B cell (primary cell): ENCODE data around the gene RAI14. TPM values are rescaled to one million over a fixed set of nuclear protein-coding genes. Genes with fewer than 3 reads are reported as not detected.

ENCODE experiments used
- ATAC-seq: fragments of 200-7000 bp; cut with Tn5 transposase; one replicate; pipeline ENCODE4 v1.10.0; 2021; ENCODE audit warnings: low read depth, mild to moderate bottlenecking, moderate number of reproducible peaks, moderate library complexity
- CTCF ChIA-PET: fragments of 350-600 bp; sonication (Branson Sonifier 250); formaldehyde crosslinking; loops from one replicate; lab custom pipeline; 2021; ENCODE audit warnings: antibody characterized with exemption, inconsistent platforms; lab: Charles Lee
- POLR2A ChIA-PET: fragments of 350-600 bp; sonication (Branson Sonifier 250); formaldehyde crosslinking; loops from one replicate; lab custom pipeline; 2021; ENCODE audit warnings: antibody characterized with exemption; lab: Charles Lee
- DNase-seq: peaks from one replicate; pipeline ENCODE4 v3.0.0; 2013
- H2AFZ ChIP-seq: 2 replicates; pipeline ENCODE4 v1.6.1; 2012; ENCODE audit warnings: mild to moderate bottlenecking, low read depth, low read length; ENCODE audit not compliant: insufficient read depth, poor library complexity, severe bottlenecking
- H3K27ac ChIP-seq, 2 donors: 1 replicate in 1 of 2; 2 replicates in 1 of 2; pipeline ENCODE4 v1.5.1; 2012 to 2013; ENCODE audit warnings: low read length in 2 of 2, mild to moderate bottlenecking in 2 of 2, moderate library complexity in 1 of 2
- H3K27me3 ChIP-seq, 4 experiments: fragments of 200-600 bp in 1 of 4; sonication (generic) in 1 of 4; replicated peaks in 1 of 4; 1 replicate in 2 of 4; 2 replicates in 2 of 4; pipeline versions ENCODE4 v1.6.1 to v1.7.0; 2013 to 2016; ENCODE audit warnings: low read length in 3 of 4, mild to moderate bottlenecking in 2 of 4, mixed read lengths in 1 of 4, moderate library complexity in 1 of 4; ENCODE audit not compliant: insufficient read depth in 4 of 4, control insufficient read depth in 3 of 4; ENCODE audit errors: control extremely low read depth in 1 of 4
- H3K36me3 ChIP-seq, 2 experiments: replicated peaks in 1 of 2; 1 replicate in 1 of 2; 2 replicates in 1 of 2; pipeline versions ENCODE4 v1.6.1 to v1.7.1; 2013; ENCODE audit warnings: low read length in 1 of 2; ENCODE audit not compliant: insufficient read depth in 2 of 2, control insufficient read depth in 1 of 2; ENCODE audit errors: control extremely low read depth in 1 of 2, extremely low read depth in 1 of 2
- H3K4me1 ChIP-seq, 2 donors: fragments of 200-600 bp in 1 of 2; sonication (generic) in 1 of 2; 1 replicate in 1 of 2; 2 replicates in 1 of 2; pipeline versions ENCODE4 v1.5.1 to v1.6.1; 2013 to 2017; ENCODE audit warnings: low read length in 2 of 2; ENCODE audit not compliant: control insufficient read depth in 2 of 2, insufficient read depth in 2 of 2
- H3K4me2 ChIP-seq: replicated peaks from 2 replicates; pipeline ENCODE3; 2012; ENCODE audit warnings: mild to moderate bottlenecking, low read depth, low read length; ENCODE audit not compliant: poor library complexity, severe bottlenecking
- H3K4me3 ChIP-seq, 5 experiments: fragments of 200-600 bp in 1 of 5; sonication (generic) in 1 of 5; 1 replicate in 3 of 5; 2 replicates in 2 of 5; pipeline versions ENCODE4 v1.5.1 to v1.7.0; 2011 to 2016; ENCODE audit warnings: low read length in 4 of 5, mild to moderate bottlenecking in 4 of 5, low read depth in 2 of 5, control low read depth in 1 of 5, moderate library complexity in 1 of 5; ENCODE audit not compliant: insufficient read depth in 1 of 5; ENCODE audit errors: control extremely low read depth in 1 of 5, extremely low read depth in 1 of 5
- H3K79me2 ChIP-seq: fragments of 200-600 bp; sonication (generic); one replicate; pipeline ENCODE4 v1.6.0; 2016; ENCODE audit warnings: low read length; ENCODE audit not compliant: control insufficient read depth, insufficient read depth
- H3K9ac ChIP-seq: fragments of 200-600 bp; sonication (generic); 2 replicates; pipeline ENCODE4 v1.6.1; 2017; ENCODE audit warnings: mild to moderate bottlenecking, low read length, moderate library complexity
- H3K9me3 ChIP-seq, 3 donors: one replicate each; pipeline versions ENCODE4 v1.6.1 to v1.7.1; 2013; ENCODE audit warnings: low read length in 2 of 3; ENCODE audit not compliant: control insufficient read depth in 2 of 3, insufficient read depth in 1 of 3; ENCODE audit errors: control extremely low read depth in 1 of 3
- H4K20me1 ChIP-seq: 2 replicates; pipeline ENCODE4 v1.6.0; 2012; ENCODE audit warnings: mild to moderate bottlenecking, low read length; ENCODE audit not compliant: insufficient read depth, control insufficient read depth, poor library complexity, severe bottlenecking
- H3K27ac Mint-ChIP-seq: one replicate; pipeline ENCODE4 v1.8.0; 2021; ENCODE audit warnings: mixed read lengths
- H3K27me3 Mint-ChIP-seq: one replicate; pipeline ENCODE4 v1.8.0; 2021; ENCODE audit warnings: mixed read lengths
- H3K4me1 Mint-ChIP-seq: one replicate; pipeline ENCODE4 v1.8.0; 2021; ENCODE audit warnings: mixed read lengths
- H3K4me3 Mint-ChIP-seq: one replicate; pipeline ENCODE4 v1.8.0; 2021; ENCODE audit warnings: mixed read lengths
- H3K9me3 Mint-ChIP-seq: one replicate; pipeline ENCODE4 v1.8.0; 2022; ENCODE audit warnings: mixed read lengths; ENCODE audit not compliant: insufficient read depth
- EZH2 ChIP-seq: IDR thresholded peaks from 2 replicates; pipeline ENCODE4 v1.6.1; 2012; ENCODE audit warnings: borderline replicate concordance, low read depth, mild to moderate bottlenecking, moderate library complexity, low read length; ENCODE audit not compliant: insufficient read depth, poor library complexity, severe bottlenecking
- WGBS: methylation state at CpG from one replicate; pipeline ENCODE4 v1.1.5; 2013; ENCODE audit warnings: missing lambda C conversion rate; ENCODE audit not compliant: insufficient coverage; 5-methylcytosine and 5-hydroxymethylcytosine counted together
- intact Hi-C: fragments of 100-400 bp; cut with micrococcal nuclease; formaldehyde crosslinking; loops from one replicate; pipeline ENCODE4 v1.10.0; 2022
- polyA plus RNA-seq: library from polyadenylated mRNA; depleted of rRNA; stranded (reverse); fragments of >200 nt; gene quantifications from 2 replicates; pipeline ENCODE4 v1.2.3, GENCODE V29; 2012
- total RNA-seq, 2 donors: library from RNA; stranded (reverse); fragments of 120-200 nt in 1 of 2; gene quantifications; 1 replicate in 1 of 2; 2 replicates in 1 of 2; pipeline versions ENCODE4 v1.2.3 to v1.2.4, GENCODE V29; 2013 to 2022
- TF ChIP-seq, protein P1 (sequence below): fragments of 200-600 bp; IDR thresholded peaks from one replicate; pipeline ENCODE4 v1.8.0; 2022; ENCODE audit warnings: antibody characterized with exemption, mild to moderate bottlenecking

Gene RAI14
- total and polyA plus RNA-seq, 2 donors (not counting 1 experiment from before 2014, with no cell fraction given) = 0.55 to 1.9 TPM

DNA sequence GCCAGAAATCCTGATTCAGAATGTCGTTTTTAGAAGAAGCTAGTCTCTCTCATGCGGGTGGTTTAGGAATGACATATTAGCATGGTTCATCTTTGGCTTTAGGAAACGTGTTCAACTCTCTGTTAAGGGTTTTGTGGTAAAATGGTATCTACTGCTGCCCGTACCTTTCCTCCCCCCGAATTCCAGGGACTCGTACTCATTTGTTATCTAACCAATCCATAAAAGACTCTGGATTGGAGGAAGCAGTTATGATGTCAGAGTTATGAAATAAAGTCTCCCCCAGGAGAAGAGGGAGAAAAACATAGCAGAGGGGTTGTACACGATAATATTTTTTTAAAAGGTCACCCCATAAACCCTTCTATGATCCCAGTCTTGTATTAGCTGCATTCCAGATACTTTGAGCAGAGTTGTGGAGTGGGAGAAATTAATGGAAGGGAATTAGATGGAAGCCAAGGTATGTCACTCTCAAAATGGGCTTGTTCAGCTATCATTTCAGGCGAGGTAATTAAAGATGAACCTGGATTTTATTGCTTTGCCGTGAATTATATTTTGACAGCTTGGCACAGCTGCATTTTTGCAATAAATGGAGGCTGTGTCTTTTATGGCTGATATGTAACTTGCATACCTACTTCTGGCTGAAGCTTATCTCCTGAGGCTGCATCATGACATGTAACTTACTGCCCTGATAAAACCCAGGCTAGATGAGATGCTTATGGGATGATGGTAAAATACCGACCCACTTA, 31.3 kb downstream of the RAI14 start:
- Mint-ChIP-seq H3K4me1 (no peaks in the 10 kb centered on the region), H3K27me3 (peaks cover 7% of the 10 kb centered on the region), H3K4me3 (no peak overlapping the region), H3K9me3 (no peaks in the 10 kb centered on the region), H3K27ac (no peak overlapping the region)
- intact Hi-C loops = no loop called here
- ChIA-PET CTCF (no interaction called here), POLR2A (no interaction called here)
- DNase-seq (no peak), ATAC-seq (no peak)
- no peaks in the 10 kb centered on the region for H3K9me3 ChIP-seq
- H3K4me1 ChIP-seq = no peaks in the 10 kb centered on the region
- H2AFZ ChIP-seq = no peak overlapping the region
- peaks cover 0 to 3% (median 0%) of the 10 kb centered on the region in 4 experiments for H3K27me3 ChIP-seq
- no peak overlapping the region for H3K9ac ChIP-seq
- 86% methylated on average over 1 of the region's 10 CpGs for WGBS
- no peak overlapping the region for H3K4me3 ChIP-seq
- no peaks in the 10 kb centered on the region for H4K20me1 ChIP-seq
- H3K27ac ChIP-seq = no peak overlapping the region
- H3K79me2 ChIP-seq = no peaks in the 10 kb centered on the region
- H3K4me2 ChIP-seq = no peak overlapping the region
- no peaks in the 10 kb centered on the region for H3K36me3 ChIP-seq
- TF ChIP-seq, protein P1, sequence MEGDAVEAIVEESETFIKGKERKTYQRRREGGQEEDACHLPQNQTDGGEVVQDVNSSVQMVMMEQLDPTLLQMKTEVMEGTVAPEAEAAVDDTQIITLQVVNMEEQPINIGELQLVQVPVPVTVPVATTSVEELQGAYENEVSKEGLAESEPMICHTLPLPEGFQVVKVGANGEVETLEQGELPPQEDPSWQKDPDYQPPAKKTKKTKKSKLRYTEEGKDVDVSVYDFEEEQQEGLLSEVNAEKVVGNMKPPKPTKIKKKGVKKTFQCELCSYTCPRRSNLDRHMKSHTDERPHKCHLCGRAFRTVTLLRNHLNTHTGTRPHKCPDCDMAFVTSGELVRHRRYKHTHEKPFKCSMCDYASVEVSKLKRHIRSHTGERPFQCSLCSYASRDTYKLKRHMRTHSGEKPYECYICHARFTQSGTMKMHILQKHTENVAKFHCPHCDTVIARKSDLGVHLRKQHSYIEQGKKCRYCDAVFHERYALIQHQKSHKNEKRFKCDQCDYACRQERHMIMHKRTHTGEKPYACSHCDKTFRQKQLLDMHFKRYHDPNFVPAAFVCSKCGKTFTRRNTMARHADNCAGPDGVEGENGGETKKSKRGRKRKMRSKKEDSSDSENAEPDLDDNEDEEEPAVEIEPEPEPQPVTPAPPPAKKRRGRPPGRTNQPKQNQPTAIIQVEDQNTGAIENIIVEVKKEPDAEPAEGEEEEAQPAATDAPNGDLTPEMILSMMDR = no peak
- TF ChIP-seq EZH2 = no peak

DNA sequence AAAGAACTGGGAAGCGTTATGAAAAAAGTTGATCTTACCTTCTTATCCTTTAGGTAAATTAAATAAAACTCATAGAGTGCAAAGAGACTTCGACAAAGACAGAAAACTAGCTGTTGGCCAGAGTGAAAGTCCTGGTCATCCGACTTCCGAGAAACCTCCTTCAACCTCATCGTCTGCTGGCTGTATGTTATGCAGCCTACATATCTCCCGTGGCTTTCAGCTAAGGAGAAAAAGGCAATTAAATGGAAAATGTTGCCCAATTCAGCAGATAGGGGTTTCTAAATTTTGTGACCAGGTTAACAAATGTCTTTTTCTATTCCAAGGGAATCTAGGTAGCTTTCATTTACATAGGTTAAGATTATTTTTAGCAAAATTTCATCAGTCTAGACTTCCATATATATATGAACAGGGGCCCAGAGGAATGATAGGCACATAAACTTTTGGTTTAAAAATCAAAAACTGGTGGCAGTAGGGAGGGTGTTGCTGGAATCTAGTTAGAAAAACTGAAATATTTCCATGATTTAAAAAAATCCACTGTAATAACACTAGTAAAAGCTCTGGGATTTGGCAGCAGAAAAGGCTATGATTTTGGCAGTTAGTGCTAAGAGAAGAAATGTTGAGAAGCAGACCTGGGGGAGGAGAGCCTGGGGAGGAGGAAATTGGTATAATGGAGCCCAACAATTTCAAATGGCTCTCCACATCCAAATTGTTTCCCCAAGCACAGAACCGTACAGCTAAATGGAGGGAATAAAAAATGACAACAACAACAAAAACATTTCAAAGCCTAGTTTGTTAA, 32.1 kb downstream of the RAI14 start:
- CTCF ChIA-PET = no interaction called here
- no CpG with 5 or more reads among the region's 7 CpGs for WGBS
- no peak for DNase-seq
- intact Hi-C loops = no loop called here
- Histone ChIP-seq H3K9ac (no peak overlapping the region), H3K9me3 (no peaks in the 10 kb centered on the region), H3K4me3 (no peak overlapping the region), H3K27me3 (peaks cover 0 to 3% (median 0%) of the 10 kb centered on the region in 4 experiments), H4K20me1 (no peaks in the 10 kb centered on the region), H3K79me2 (no peaks in the 10 kb centered on the region), H2AFZ (no peak overlapping the region), H3K4me1 (no peaks in the 10 kb centered on the region), H3K36me3 (no peaks in the 10 kb centered on the region), H3K27ac (no peak overlapping the region), H3K4me2 (no peak overlapping the region)
- H3K27ac Mint-ChIP-seq = no peak overlapping the region
- H3K27me3 Mint-ChIP-seq = peaks cover 7% of the 10 kb centered on the region
- TF ChIP-seq, protein P1 = no peak
- TF ChIP-seq EZH2 = no peak
- POLR2A ChIA-PET = no interaction called here
- no peak for ATAC-seq
- H3K4me3 Mint-ChIP-seq = no peak overlapping the region
- H3K4me1 Mint-ChIP-seq = no peaks in the 10 kb centered on the region
- no peaks in the 10 kb centered on the region for H3K9me3 Mint-ChIP-seq
